ENCODE results near the gene TSC1. TPM values are rescaled to one million over a fixed set of nuclear protein-coding genes. Genes with fewer than 3 reads are reported as not detected.

Gene TSC1
- total RNA-seq, 2 experiments from 2014 or later, result 50.0 to 51.9 TPM

GRCh38 chr9:132955123-132955522 lies 10.7 kb upstream of the TSC1 start:
- no peaks in the 10 kb centered on the region for H3K36me3 ChIP-seq (ENCODE audit: insufficient read depth, low read length)
- no peaks in the 10 kb centered on the region for H3K4me1 ChIP-seq (ENCODE audit: insufficient read depth, low read length)
- H3K4me1 Mint-ChIP-seq (ENCODE audit: low read depth), result no peaks in the 10 kb centered on the region
- no peak overlapping the region for H3K27ac Mint-ChIP-seq
- peaks cover 0 to 2% of the 10 kb centered on the region in 2 experiments for H3K27me3 ChIP-seq (ENCODE audit: control insufficient read depth in 1 of 2, insufficient read depth in 2 of 2, low read length in 2 of 2)
- H3K9me3 Mint-ChIP-seq, result no peaks in the 10 kb centered on the region
- TF ChIP-seq, protein P1, sequence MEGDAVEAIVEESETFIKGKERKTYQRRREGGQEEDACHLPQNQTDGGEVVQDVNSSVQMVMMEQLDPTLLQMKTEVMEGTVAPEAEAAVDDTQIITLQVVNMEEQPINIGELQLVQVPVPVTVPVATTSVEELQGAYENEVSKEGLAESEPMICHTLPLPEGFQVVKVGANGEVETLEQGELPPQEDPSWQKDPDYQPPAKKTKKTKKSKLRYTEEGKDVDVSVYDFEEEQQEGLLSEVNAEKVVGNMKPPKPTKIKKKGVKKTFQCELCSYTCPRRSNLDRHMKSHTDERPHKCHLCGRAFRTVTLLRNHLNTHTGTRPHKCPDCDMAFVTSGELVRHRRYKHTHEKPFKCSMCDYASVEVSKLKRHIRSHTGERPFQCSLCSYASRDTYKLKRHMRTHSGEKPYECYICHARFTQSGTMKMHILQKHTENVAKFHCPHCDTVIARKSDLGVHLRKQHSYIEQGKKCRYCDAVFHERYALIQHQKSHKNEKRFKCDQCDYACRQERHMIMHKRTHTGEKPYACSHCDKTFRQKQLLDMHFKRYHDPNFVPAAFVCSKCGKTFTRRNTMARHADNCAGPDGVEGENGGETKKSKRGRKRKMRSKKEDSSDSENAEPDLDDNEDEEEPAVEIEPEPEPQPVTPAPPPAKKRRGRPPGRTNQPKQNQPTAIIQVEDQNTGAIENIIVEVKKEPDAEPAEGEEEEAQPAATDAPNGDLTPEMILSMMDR (IDR thresholded peaks at IDR 0.05), result no peak
- CTCF ChIA-PET, result no interaction called here
- no peak overlapping the region for H3K4me3 Mint-ChIP-seq
- H3K9me3 ChIP-seq (ENCODE audit: control insufficient read depth in 1 of 2, insufficient read depth in 1 of 2, low read length in 2 of 2), result peaks cover 5 to 9% of the 10 kb centered on the region in 2 experiments
- ATAC-seq (ENCODE audit: poor library complexity) (no peak), DNase-seq (no peak)
- H3K27ac ChIP-seq (ENCODE audit: low read depth in 1 of 2, low read length in 2 of 2), result no peak overlapping the region
- POLR2A ChIA-PET, result no interaction called here
- intact Hi-C loops (cut with DNase I, micrococcal nuclease), result no loop called here
- H3K27me3 Mint-ChIP-seq, result peaks cover 11% of the 10 kb centered on the region
- no peaks in the 10 kb centered on the region for H3K36me3 Mint-ChIP-seq (ENCODE audit: low read depth)
- H3K4me3 ChIP-seq (ENCODE audit: low read length), result no peak overlapping the region

- no peak overlapping the region for H3K27ac Mint-ChIP-seq
- intact Hi-C loops (cut with DNase I, micrococcal nuclease), result loop anchor here in 1 of 2 experiments (5.0 to 10.0 kb wide), 5 partner anchors 195 to 865 kb away; partner anchors contain the start of genes SETX and TTF1
Observed at GRCh38 chr9:132949709-132950108, 5.3 kb upstream of the TSC1 start.

GRCh38 chr9:132948482-132949050 lies 4.2 kb upstream of the TSC1 start:
- intact Hi-C loops (cut with DNase I, micrococcal nuclease), result loop anchor here in 1 of 2 experiments (5.0 to 10.0 kb wide), 5 partner anchors 196 to 864 kb away; partner anchors contain the start of genes SETX and TTF1
- Mint-ChIP-seq H3K27me3 (no peaks in the 10 kb centered on the region), H3K4me3 (no peak overlapping the region), H3K27ac (no peak overlapping the region), H3K36me3 (ENCODE audit: low read depth) (peaks cover 10% of the 10 kb centered on the region), H3K9me3 (no peaks in the 10 kb centered on the region), H3K4me1 (ENCODE audit: low read depth) (peaks cover 17% of the 10 kb centered on the region)
- no peak overlapping the region for H3K4me3 ChIP-seq (ENCODE audit: low read length)
- peaks cover 19% of the 10 kb centered on the region for H3K4me1 ChIP-seq (ENCODE audit: insufficient read depth, low read length)
- H3K36me3 ChIP-seq (ENCODE audit: insufficient read depth, low read length), result no peaks in the 10 kb centered on the region
- ATAC-seq (ENCODE audit: poor library complexity) (no peak), DNase-seq (no peak)
- TF ChIP-seq, protein P1 (IDR thresholded peaks at IDR 0.05), result no peak
- H3K9me3 ChIP-seq (ENCODE audit: control insufficient read depth in 1 of 2, insufficient read depth in 1 of 2, low read length in 2 of 2), result no peaks in the 10 kb centered on the region
- no peak overlapping the region for H3K27ac ChIP-seq (ENCODE audit: low read depth in 1 of 2, low read length in 2 of 2)
- ChIA-PET POLR2A (no interaction called here), CTCF (no interaction called here)
- H3K27me3 ChIP-seq (ENCODE audit: control insufficient read depth in 1 of 2, insufficient read depth in 2 of 2, low read length in 2 of 2), result no peaks in the 10 kb centered on the region

More at GRCh38 chr9:132949709-132950108, 5.3 kb upstream of the TSC1 start:
- no peaks in the 10 kb centered on the region for H3K27me3 Mint-ChIP-seq
- H3K36me3 ChIP-seq (ENCODE audit: insufficient read depth, low read length), result no peaks in the 10 kb centered on the region
- no peak overlapping the region for H3K4me3 ChIP-seq (ENCODE audit: low read length)
- peaks cover 0 to 2% of the 10 kb centered on the region in 2 experiments for H3K27me3 ChIP-seq (ENCODE audit: control insufficient read depth in 1 of 2, insufficient read depth in 2 of 2, low read length in 2 of 2)
- ChIA-PET CTCF (no interaction called here), POLR2A (no interaction called here)
- DNase-seq (no peak), ATAC-seq (ENCODE audit: poor library complexity) (no peak)
- TF ChIP-seq, protein P1 (IDR thresholded peaks at IDR 0.05), result no peak
- no peak overlapping the region for H3K4me3 Mint-ChIP-seq
- H3K4me1 ChIP-seq (ENCODE audit: insufficient read depth, low read length), result peaks cover 10% of the 10 kb centered on the region
- no peaks in the 10 kb centered on the region for H3K9me3 Mint-ChIP-seq
- H3K9me3 ChIP-seq (ENCODE audit: control insufficient read depth in 1 of 2, insufficient read depth in 1 of 2, low read length in 2 of 2), result peaks cover 0 to 5% of the 10 kb centered on the region in 2 experiments
- H3K36me3 Mint-ChIP-seq (ENCODE audit: low read depth), result peaks cover 1% of the 10 kb centered on the region
- peaks cover 7% of the 10 kb centered on the region for H3K4me1 Mint-ChIP-seq (ENCODE audit: low read depth)
- H3K27ac ChIP-seq (ENCODE audit: low read depth in 1 of 2, low read length in 2 of 2), result no peak overlapping the region

Data from CD4-positive, alpha-beta T cell (primary cell).